PC-9 (cell line): ENCODE measurements around the gene DMAP1. TPM values are rescaled to one million over a fixed set of nuclear protein-coding genes. Genes with fewer than 3 reads are reported as not detected.

Source experiments
- BruUV-seq: library from RNA; stranded (reverse); fragments of 400-500 nt; replicated peaks from 2 replicates; lab custom pipeline; 2021; lab: Mats Ljungman, UMichigan
- CTCF ChIA-PET: fragments of 300-600 bp; sonication (Branson Sonifier 250); formaldehyde crosslinking; loops from one replicate; lab custom pipeline; 2022; ENCODE audit warnings: antibody characterized with exemption; lab: Charles Lee
- POLR2A ChIA-PET: fragments of 300-600 bp; sonication (Branson Sonifier 250); formaldehyde crosslinking; loops from one replicate; lab custom pipeline; 2022; ENCODE audit warnings: antibody characterized with exemption; ENCODE audit not compliant: unreplicated experiment; lab: Charles Lee
- DNase-seq, 2 experiments: peaks; one replicate each; pipeline versions ENCODE4 v3.0.0 to v3.0.0-alpha.2; 2015 to 2022; ENCODE audit warnings: mixed read lengths in 1 of 2
- H2AFZ ChIP-seq: fragments of 200-600 bp; sonication (generic); 2 replicates; pipeline ENCODE4 v1.8.1; 2017; ENCODE audit warnings: antibody characterized with exemption
- H3F3A ChIP-seq: fragments of 200-600 bp; sonication (generic); 2 replicates; pipeline ENCODE4 v1.8.1; 2017; ENCODE audit warnings: antibody characterized with exemption, mild to moderate bottlenecking, low read depth; ENCODE audit not compliant: insufficient read depth
- H3K27ac ChIP-seq: fragments of 200-600 bp; sonication (generic); 2 replicates; pipeline ENCODE4 v1.6.1; 2016; ENCODE audit warnings: mixed run types
- H3K27me3 ChIP-seq: fragments of 200-600 bp; sonication (generic); 2 replicates; pipeline ENCODE4 v1.6.1; 2016; ENCODE audit warnings: low read depth, mixed run types; ENCODE audit not compliant: insufficient read depth
- H3K36me3 ChIP-seq: fragments of 200-600 bp; sonication (generic); 2 replicates; pipeline ENCODE4 v1.6.1; 2016; ENCODE audit warnings: low read depth, mixed run types
- H3K4me1 ChIP-seq: fragments of 200-600 bp; sonication (generic); replicated peaks from 2 replicates; pipeline ENCODE4 v1.6.1; 2016; ENCODE audit warnings: mixed run types; ENCODE audit not compliant: insufficient read depth
- H3K4me2 ChIP-seq: fragments of 200-600 bp; sonication (generic); 2 replicates; pipeline ENCODE4 v1.6.1; 2017; ENCODE audit warnings: mixed run types
- H3K4me3 ChIP-seq: fragments of 200-600 bp; sonication (generic); 2 replicates; pipeline ENCODE4 v1.6.1; 2016; ENCODE audit warnings: mixed run types
- H3K79me2 ChIP-seq: fragments of 200-600 bp; sonication (generic); 2 replicates; pipeline ENCODE4 v1.6.1; 2017; ENCODE audit warnings: low read depth, mixed run types
- H3K9me2 ChIP-seq: fragments of 200-600 bp; sonication (generic); 2 replicates; pipeline ENCODE4 v1.8.1; 2017; ENCODE audit warnings: mild to moderate bottlenecking; ENCODE audit not compliant: insufficient read depth
- H3K9me3 ChIP-seq: fragments of 200-600 bp; sonication (generic); 2 replicates; pipeline ENCODE4 v1.8.1; 2016; ENCODE audit warnings: low read depth; ENCODE audit not compliant: insufficient read depth
- H4K20me1 ChIP-seq: fragments of 200-600 bp; sonication (generic); 2 replicates; pipeline ENCODE4 v1.8.1; 2017; ENCODE audit not compliant: insufficient read depth
- EZH2 ChIP-seq: fragments of 200-600 bp; sonication (generic); IDR thresholded peaks from 2 replicates; pipeline ENCODE4 v1.8.0; 2017; ENCODE audit warnings: antibody characterized with exemption, low read depth
- intact Hi-C: fragments of 100-400 bp; cut with micrococcal nuclease; formaldehyde crosslinking; loops from one replicate; pipeline ENCODE4 v1.10.0; 2022; ENCODE audit not compliant: unreplicated experiment
- total RNA-seq: library from RNA; stranded (reverse); gene quantifications from 2 replicates; pipeline ENCODE4 v1.2.3, GENCODE V29; 2021
- TF ChIP-seq, protein P1 (sequence below): fragments of 200-600 bp; sonication (generic); conservative IDR thresholded peaks from 2 replicates; pipeline ENCODE4 v1.6.1; 2017; ENCODE audit warnings: mixed run types, antibody characterized with exemption, mild to moderate bottlenecking, moderate library complexity

Gene DMAP1
- total RNA-seq, 1 experiment from 2014 or later: 54.2 TPM

DNA sequence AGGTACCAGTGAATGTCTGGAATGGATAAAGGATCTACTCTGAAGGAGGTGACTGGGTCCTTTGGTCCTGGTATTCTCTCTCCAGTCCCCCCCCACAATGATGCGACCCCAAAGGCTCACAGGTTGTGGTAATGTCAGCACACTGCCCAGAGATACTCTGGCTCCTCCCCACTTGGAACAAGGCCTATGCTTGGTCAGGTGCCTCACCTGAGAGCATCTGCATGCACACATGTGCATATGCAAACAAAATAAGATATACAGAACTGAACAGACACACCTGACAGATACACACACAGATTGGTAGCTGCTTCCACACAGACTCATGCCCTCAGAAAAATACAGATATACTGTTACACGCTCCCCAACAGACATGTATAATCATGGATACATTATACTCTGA is 33.5 kb downstream of the DMAP1 start:
- no peak for TF ChIP-seq EZH2
- TF ChIP-seq, protein P1, sequence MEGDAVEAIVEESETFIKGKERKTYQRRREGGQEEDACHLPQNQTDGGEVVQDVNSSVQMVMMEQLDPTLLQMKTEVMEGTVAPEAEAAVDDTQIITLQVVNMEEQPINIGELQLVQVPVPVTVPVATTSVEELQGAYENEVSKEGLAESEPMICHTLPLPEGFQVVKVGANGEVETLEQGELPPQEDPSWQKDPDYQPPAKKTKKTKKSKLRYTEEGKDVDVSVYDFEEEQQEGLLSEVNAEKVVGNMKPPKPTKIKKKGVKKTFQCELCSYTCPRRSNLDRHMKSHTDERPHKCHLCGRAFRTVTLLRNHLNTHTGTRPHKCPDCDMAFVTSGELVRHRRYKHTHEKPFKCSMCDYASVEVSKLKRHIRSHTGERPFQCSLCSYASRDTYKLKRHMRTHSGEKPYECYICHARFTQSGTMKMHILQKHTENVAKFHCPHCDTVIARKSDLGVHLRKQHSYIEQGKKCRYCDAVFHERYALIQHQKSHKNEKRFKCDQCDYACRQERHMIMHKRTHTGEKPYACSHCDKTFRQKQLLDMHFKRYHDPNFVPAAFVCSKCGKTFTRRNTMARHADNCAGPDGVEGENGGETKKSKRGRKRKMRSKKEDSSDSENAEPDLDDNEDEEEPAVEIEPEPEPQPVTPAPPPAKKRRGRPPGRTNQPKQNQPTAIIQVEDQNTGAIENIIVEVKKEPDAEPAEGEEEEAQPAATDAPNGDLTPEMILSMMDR: no peak
- Histone ChIP-seq H4K20me1 (no peaks in the 10 kb centered on the region; the same call in 1 of the 2 replicates), H3K4me2 (no peak overlapping the region), H3K27ac (no peak overlapping the region), H3K9me3 (no peaks in the 10 kb centered on the region), H3K79me2 (no peaks in the 10 kb centered on the region), H3F3A (no peaks in the 10 kb centered on the region), H3K4me3 (no peak overlapping the region), H3K4me1 (no peaks in the 10 kb centered on the region), H3K9me2 (no peaks in the 10 kb centered on the region), H3K27me3 (no peaks in the 10 kb centered on the region), H3K36me3 (no peaks in the 10 kb centered on the region), H2AFZ (no peak overlapping the region)
- POLR2A ChIA-PET: no interaction called here
- intact Hi-C loops: no loop called here
- CTCF ChIA-PET: no interaction called here
- no TSS peak for BruUV-seq
- DNase-seq: no peak

DNA sequence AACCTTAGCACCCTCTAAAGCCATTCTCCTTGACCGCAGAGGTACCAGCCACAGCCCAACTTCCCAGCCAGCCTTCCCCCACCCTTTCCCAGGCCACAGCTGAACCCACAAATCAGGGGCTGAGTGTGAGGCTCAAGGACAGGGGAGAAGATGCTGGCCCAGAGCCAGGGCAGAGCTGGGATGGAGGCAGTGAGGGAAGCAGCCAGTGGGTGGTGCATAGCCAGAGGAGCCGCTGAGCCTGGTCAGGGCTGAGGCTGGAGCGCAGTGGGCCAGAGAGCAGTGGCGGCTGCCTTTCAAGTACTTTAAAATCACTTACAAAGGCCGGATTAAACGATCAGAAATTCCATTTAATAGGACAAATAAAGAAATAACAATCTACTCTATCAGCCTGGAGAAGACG is 36.3 kb downstream of the DMAP1 start:
- intact Hi-C loops: no loop called here
- Histone ChIP-seq H2AFZ (no peak overlapping the region), H3K4me3 (no peak overlapping the region), H3K4me2 (no peak overlapping the region), H3K9me2 (no peaks in the 10 kb centered on the region), H3K79me2 (no peaks in the 10 kb centered on the region), H3K9me3 (no peaks in the 10 kb centered on the region), H3K27ac (no peak overlapping the region), H4K20me1 (peaks cover 8% of the 10 kb centered on the region; the same call in 1 of the 2 replicates), H3F3A (no peaks in the 10 kb centered on the region; the same call in 1 of the 2 replicates), H3K27me3 (no peaks in the 10 kb centered on the region), H3K36me3 (no peaks in the 10 kb centered on the region), H3K4me1 (no peaks in the 10 kb centered on the region)
- BruUV-seq: no TSS peak
- ChIA-PET CTCF (interaction anchor here (0.7 kb wide), 1 partner anchor 10 kb away, joined by 3 read pairs; no protein-coding TSS in a partner anchor), POLR2A (interaction anchor here (0.5 kb wide), 1 partner anchor 363 kb away, joined by 7 read pairs; no protein-coding TSS in a partner anchor)
- TF ChIP-seq, protein P1: no peak
- no peak for TF ChIP-seq EZH2
- no peak for DNase-seq

DNA sequence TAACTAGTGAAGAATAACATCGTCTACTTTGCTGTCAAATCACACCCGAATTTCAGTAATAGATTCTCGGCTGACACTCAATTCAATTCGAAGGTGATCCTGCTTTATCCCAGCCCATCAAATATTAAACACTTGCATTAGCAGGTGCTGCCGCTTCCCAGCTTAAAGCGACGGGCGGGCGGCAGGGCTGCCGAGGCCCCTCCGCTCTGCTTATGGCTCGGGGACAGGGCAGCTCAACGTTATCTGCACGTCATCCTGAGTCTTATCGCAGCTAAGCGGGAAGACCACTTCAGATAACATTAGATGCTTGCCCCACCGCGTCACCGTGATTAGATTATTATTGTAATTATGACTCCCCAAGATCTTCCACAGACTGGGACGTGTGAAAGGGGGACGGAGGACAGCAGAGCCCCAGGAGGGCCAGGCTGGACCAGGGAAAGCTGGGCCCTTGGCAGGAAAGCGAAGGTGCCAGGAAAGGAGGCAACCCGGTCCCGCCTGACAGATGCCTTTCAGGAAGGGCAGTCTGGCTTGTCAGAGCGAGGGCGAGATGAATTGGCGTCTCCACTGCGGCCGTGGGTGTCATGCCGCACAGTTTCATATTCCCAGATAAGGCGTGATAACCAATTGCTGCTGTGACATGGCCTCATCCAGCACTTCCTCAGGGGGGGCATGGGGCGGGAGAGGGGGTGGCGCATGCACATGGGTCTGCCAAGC is 37.0 kb downstream of the DMAP1 start:
- H3K4me2 ChIP-seq: no peak overlapping the region
- H3K27ac ChIP-seq: no peak overlapping the region
- no peaks in the 10 kb centered on the region for H3K36me3 ChIP-seq
- no peaks in the 10 kb centered on the region for H3K4me1 ChIP-seq
- BruUV-seq: no TSS peak
- peaks cover 8% of the 10 kb centered on the region; the same call in 1 of the 2 replicates for H4K20me1 ChIP-seq
- intact Hi-C loops: no loop called here
- POLR2A ChIA-PET: interaction anchor here (0.5 kb wide), 1 partner anchor 363 kb away, joined by 7 read pairs; no protein-coding TSS in a partner anchor
- no peaks in the 10 kb centered on the region for H3K9me3 ChIP-seq
- no peak for TF ChIP-seq EZH2
- TF ChIP-seq, protein P1: no peak
- H3F3A ChIP-seq: no peaks in the 10 kb centered on the region; the same call in 1 of the 2 replicates
- no peak overlapping the region for H3K4me3 ChIP-seq
- no peaks in the 10 kb centered on the region for H3K9me2 ChIP-seq
- no peak overlapping the region for H2AFZ ChIP-seq
- CTCF ChIA-PET: interaction anchor here (0.6 to 0.7 kb wide), 2 partner anchors 9 to 165 kb away, joined by 3 to 6 read pairs; no protein-coding TSS in a partner anchor
- no peak for DNase-seq
- no peaks in the 10 kb centered on the region for H3K27me3 ChIP-seq
- no peaks in the 10 kb centered on the region for H3K79me2 ChIP-seq
